ENCODE results near the gene RPL28. TPM values are rescaled to one million over a fixed set of nuclear protein-coding genes. Genes with fewer than 3 reads are reported as not detected.

Gene RPL28
- total RNA-seq, 3 donors from 2014 or later, result 942 to 1,365 (median 1,241) TPM

- H3K4me1 ChIP-seq (ENCODE audit: low read depth), result peaks cover 9% of the 10 kb centered on the region
- ATAC-seq, result no peak
- H3K36me3 ChIP-seq (ENCODE audit: low read depth), result no peaks in the 10 kb centered on the region
- H3K9me3 ChIP-seq, result no peaks in the 10 kb centered on the region
- no peak for TF ChIP-seq CTCF (IDR thresholded peaks at IDR 0.05)
- no peak overlapping the region for H3K4me3 ChIP-seq
- intact Hi-C loops (cut with DNase I, micrococcal nuclease), result no loop called here
- DNase-seq, result no peak
Observed at GRCh38 chr19:55451163-55451964, 65.6 kb downstream of the RPL28 start.

- intact Hi-C loops (cut with DNase I, micrococcal nuclease), result no loop called here
- Histone ChIP-seq H3K36me3 (ENCODE audit: low read depth) (no peaks in the 10 kb centered on the region), H3K9me3 (no peaks in the 10 kb centered on the region), H3K4me3 (no peak overlapping the region), H3K4me1 (ENCODE audit: low read depth) (peaks cover 9% of the 10 kb centered on the region)
- ATAC-seq (no peak), DNase-seq (no peak)
- no peak for TF ChIP-seq CTCF (IDR thresholded peaks at IDR 0.05)
Observed at GRCh38 chr19:55451965-55452748, 66.4 kb downstream of the RPL28 start.

Other genes with a start within 250 kb of the RPL28 start
- gene TNNT1, start 236.7 kb upstream of the RPL28 start, total RNA-seq, result 1 to 10 TPM in 1 of 3 donors, under 1 TPM in 2; 0.63 to 1.1 (median 0.65) TPM
- 1 to 10 TPM in 1 of 3 donors, not detected in 2; 2.2 TPM for gene TNNI3, start 228.2 kb upstream of the RPL28 start, total RNA-seq
- gene DNAAF3, start 219.3 kb upstream of the RPL28 start, total RNA-seq, result 1 to 10 TPM in 1 of 3 donors, under 1 TPM in 2; 0.54 to 1.0 (median 0.69) TPM
- gene SYT5, start 205.6 kb upstream of the RPL28 start, total RNA-seq, result 1 to 10 TPM; 1.0 to 2.9 (median 1.2) TPM
- 100 to 1,000 TPM in 1 of 3 donors, 10 to 100 TPM in 2; 62.3 to 181 (median 94.8) TPM for gene PTPRH, start 176.4 kb upstream of the RPL28 start, total RNA-seq
- 1 to 10 TPM; 3.4 to 4.5 (median 3.7) TPM for gene TMEM86B, start 157.2 kb upstream of the RPL28 start, total RNA-seq
- 10 to 100 TPM; 60.0 to 72.9 (median 65.9) TPM for gene PPP6R1, start 126.9 kb upstream of the RPL28 start, total RNA-seq
- 10 to 100 TPM; 25.6 to 36.0 (median 29.5) TPM for gene HSPBP1, start 105.8 kb upstream of the RPL28 start, total RNA-seq
- 10 to 100 TPM in 1 of 3 donors, 1 to 10 TPM in 2; 1.6 to 18.1 (median 1.9) TPM for gene BRSK1, start 101.9 kb upstream of the RPL28 start, total RNA-seq
- gene TMEM150B, start 60.6 kb upstream of the RPL28 start, total RNA-seq, result 10 to 100 TPM; 31.6 to 62.1 (median 36.4) TPM
- 10 to 100 TPM; 14.7 to 19.3 (median 16.5) TPM for gene KMT5C, start 46.1 kb upstream of the RPL28 start, total RNA-seq
- 10 to 100 TPM; 16.6 to 30.0 (median 17.2) TPM for gene COX6B2, start 31.2 kb upstream of the RPL28 start, total RNA-seq
- not detected for gene GARIN5B, start 22.7 kb upstream of the RPL28 start, total RNA-seq
- gene IL11, start 15.5 kb upstream of the RPL28 start, total RNA-seq, result under 1 TPM; 0.24 to 0.32 (median 0.29) TPM
- not detected for gene TMEM190, start 9.1 kb upstream of the RPL28 start, total RNA-seq
- gene TMEM238, start 1.6 kb upstream of the RPL28 start, total RNA-seq, result 10 to 100 TPM; 31.4 to 84.2 (median 68.0) TPM
- 10 to 100 TPM; 14.0 to 41.6 (median 23.0) TPM for gene UBE2S, start 21.9 kb downstream of the RPL28 start, total RNA-seq
- under 1 TPM in 1 of 3 donors, not detected in 2; 0.35 TPM for gene SHISA7, start 57.4 kb downstream of the RPL28 start, total RNA-seq
- 10 to 100 TPM; 65.8 to 88.4 (median 86.9) TPM for gene ISOC2, start 75.7 kb downstream of the RPL28 start, total RNA-seq
- gene C19orf85, start 78.8 kb downstream of the RPL28 start, total RNA-seq, result not detected
- gene ZNF628, start 90.7 kb downstream of the RPL28 start, total RNA-seq, result 10 to 100 TPM in 1 of 3 donors, 1 to 10 TPM in 2; 6.8 to 11.1 (median 7.9) TPM
- 10 to 100 TPM in 1 of 3 donors, 1 to 10 TPM in 2; 3.9 to 21.7 (median 5.5) TPM for gene NAT14, start 99.3 kb downstream of the RPL28 start, total RNA-seq
- gene SSC5D, start 102.5 kb downstream of the RPL28 start, total RNA-seq, result 10 to 100 TPM in 1 of 3 donors, 1 to 10 TPM in 2; 2.6 to 35.0 (median 4.0) TPM
- gene SBK2, start 151.2 kb downstream of the RPL28 start, total RNA-seq, result not detected
- under 1 TPM in 2 of 3 donors, not detected in 1; 0.34 to 0.54 TPM for gene SBK3, start 159.6 kb downstream of the RPL28 start, total RNA-seq
- gene ZNF579, start 194.9 kb downstream of the RPL28 start, total RNA-seq, result 10 to 100 TPM in 1 of 3 donors, 1 to 10 TPM in 2; 6.2 to 13.6 (median 7.2) TPM
- 10 to 100 TPM; 15.7 to 20.3 (median 20.0) TPM for gene FIZ1, start 213.6 kb downstream of the RPL28 start, total RNA-seq
- 10 to 100 TPM; 25.5 to 27.1 (median 26.5) TPM for gene ZNF524, start 214.4 kb downstream of the RPL28 start, total RNA-seq
- gene ZNF865, start 219.7 kb downstream of the RPL28 start, total RNA-seq, result 10 to 100 TPM; 12.7 to 18.5 (median 13.2) TPM
- gene ZNF784, start 238.6 kb downstream of the RPL28 start, total RNA-seq, result 10 to 100 TPM in 2 of 3 donors, 1 to 10 TPM in 1; 8.7 to 13.8 (median 10.1) TPM